ENCODE results near the gene SORCS2. TPM values are rescaled to one million over a fixed set of nuclear protein-coding genes. Genes with fewer than 3 reads are reported as not detected.
A peak's percentile ranks its signal among the peaks of the same experiment; 100 is the strongest.

Gene SORCS2
- total RNA-seq, 1 experiment from 2014 or later: not detected

GRCh38 chr4:7429069-7429416 lies 236.7 kb downstream of the SORCS2 start:
- no peak for TF ChIP-seq CTCF (IDR thresholded peaks at IDR 0.05; ENCODE audit: unreplicated experiment)

GRCh38 chr4:7429601-7430078 lies 237.3 kb downstream of the SORCS2 start:
- DNase-seq: no peak
- Mint-ChIP-seq H3K4me3 (ENCODE audit: low read depth, unreplicated experiment) (no peak overlapping the region), H3K36me3 (ENCODE audit: insufficient read depth, unreplicated experiment) (no peaks in the 10 kb centered on the region), H3K4me1 (ENCODE audit: low read depth, unreplicated experiment) (peaks cover 15% of the 10 kb centered on the region), H3K27me3 (ENCODE audit: unreplicated experiment) (peaks cover 12% of the 10 kb centered on the region), H3K27ac (ENCODE audit: unreplicated experiment) (no peak overlapping the region), H3K9me3 (ENCODE audit: low read depth, unreplicated experiment) (no peaks in the 10 kb centered on the region)
- intact Hi-C loops (cut with micrococcal nuclease; ENCODE audit: unreplicated experiment): no loop called here
- no peak for TF ChIP-seq CTCF (IDR thresholded peaks at IDR 0.05; ENCODE audit: unreplicated experiment)
- CTCF ChIA-PET: no interaction called here
- BruUV-seq (replicated peaks): no TSS peak

More at GRCh38 chr4:7429069-7429416, 236.7 kb downstream of the SORCS2 start:
- Mint-ChIP-seq H3K27ac (ENCODE audit: unreplicated experiment) (no peak overlapping the region), H3K27me3 (ENCODE audit: unreplicated experiment) (peaks cover 12% of the 10 kb centered on the region), H3K36me3 (ENCODE audit: insufficient read depth, unreplicated experiment) (no peaks in the 10 kb centered on the region), H3K4me1 (ENCODE audit: low read depth, unreplicated experiment) (peaks cover 15% of the 10 kb centered on the region), H3K9me3 (ENCODE audit: low read depth, unreplicated experiment) (no peaks in the 10 kb centered on the region), H3K4me3 (ENCODE audit: low read depth, unreplicated experiment) (no peak overlapping the region)
- DNase-seq: no peak
- CTCF ChIA-PET: no interaction called here
- intact Hi-C loops (cut with micrococcal nuclease; ENCODE audit: unreplicated experiment): no loop called here
- no TSS peak for BruUV-seq (replicated peaks)

DNA sequence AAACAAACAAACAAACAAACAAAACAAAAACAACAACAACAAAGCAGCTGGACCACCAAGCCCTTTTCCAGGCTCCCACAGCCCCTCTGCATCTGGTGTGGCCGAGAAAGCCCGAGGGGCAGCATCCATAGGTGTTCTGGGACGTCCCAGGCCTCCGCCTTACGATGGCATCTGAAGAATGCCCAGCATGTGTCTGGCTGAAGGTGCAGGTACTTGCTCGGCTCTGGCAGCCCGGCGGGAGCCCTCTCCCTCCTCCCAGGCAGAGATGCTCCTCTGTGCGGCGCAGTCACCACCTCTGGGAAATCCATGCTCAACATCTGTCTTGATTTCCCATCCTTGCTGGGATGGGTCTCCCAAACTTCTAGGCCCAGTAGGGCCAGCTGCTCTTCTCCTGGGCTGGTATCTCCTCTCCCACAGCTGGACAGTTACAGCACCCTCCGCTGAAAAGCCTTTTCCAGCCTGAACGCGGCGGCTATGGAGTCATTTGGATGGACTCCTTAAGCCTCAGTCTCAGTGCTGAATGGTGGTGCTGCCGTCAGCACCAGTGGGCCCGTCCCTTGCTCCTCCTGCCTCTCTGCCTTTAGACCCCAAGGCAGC lies 238.1 kb downstream of the SORCS2 start:
- Mint-ChIP-seq H3K36me3 (ENCODE audit: insufficient read depth, unreplicated experiment) (no peaks in the 10 kb centered on the region), H3K27me3 (ENCODE audit: unreplicated experiment) (peaks cover 12% of the 10 kb centered on the region), H3K9me3 (ENCODE audit: low read depth, unreplicated experiment) (no peaks in the 10 kb centered on the region), H3K4me1 (ENCODE audit: low read depth, unreplicated experiment) (peaks cover 21% of the 10 kb centered on the region), H3K27ac (ENCODE audit: unreplicated experiment) (no peak overlapping the region), H3K4me3 (ENCODE audit: low read depth, unreplicated experiment) (no peak overlapping the region)
- BruUV-seq (replicated peaks): no TSS peak
- no peak for TF ChIP-seq CTCF (IDR thresholded peaks at IDR 0.05; ENCODE audit: unreplicated experiment)
- DNase-seq: peak; percentile 51
- intact Hi-C loops (cut with micrococcal nuclease; ENCODE audit: unreplicated experiment): no loop called here
- CTCF ChIA-PET: no interaction called here

- no peak for TF ChIP-seq CTCF (IDR thresholded peaks at IDR 0.05; ENCODE audit: unreplicated experiment)
- BruUV-seq (replicated peaks): no TSS peak
- H3K27ac Mint-ChIP-seq (ENCODE audit: unreplicated experiment): no peak overlapping the region
- H3K4me1 Mint-ChIP-seq (ENCODE audit: low read depth, unreplicated experiment): peaks cover 26% of the 10 kb centered on the region
- CTCF ChIA-PET: no interaction called here
- H3K36me3 Mint-ChIP-seq (ENCODE audit: insufficient read depth, unreplicated experiment): no peaks in the 10 kb centered on the region
- H3K9me3 Mint-ChIP-seq (ENCODE audit: low read depth, unreplicated experiment): no peaks in the 10 kb centered on the region
- H3K27me3 Mint-ChIP-seq (ENCODE audit: unreplicated experiment): peaks cover 12% of the 10 kb centered on the region
- intact Hi-C loops (cut with micrococcal nuclease; ENCODE audit: unreplicated experiment): no loop called here
- DNase-seq: no peak
- H3K4me3 Mint-ChIP-seq (ENCODE audit: low read depth, unreplicated experiment): no peak overlapping the region
Observed at GRCh38 chr4:7430965-7431695, 238.8 kb downstream of the SORCS2 start.
